GM23338 (cell line): ENCODE measurements around the gene PLA2G6. TPM values are rescaled to one million over a fixed set of nuclear protein-coding genes. Genes with fewer than 3 reads are reported as not detected.
A peak's percentile ranks its signal among the peaks of the same experiment; 100 is the strongest.

Source experiments
- ATAC-seq: fragments of 200-7000 bp; cut with Tn5 transposase; 3 replicates; pipeline ENCODE4 v1.9.1; 2020
- DNase-seq: peaks from one replicate; pipeline ENCODE4 v3.0.0-alpha.2; 2015; ENCODE audit warnings: low spot score
- H2AFZ ChIP-seq: fragments of 200-600 bp; sonication (generic); 2 replicates; pipeline ENCODE4 v1.8.0; 2016; ENCODE audit warnings: antibody characterized with exemption, mild to moderate bottlenecking, moderate library complexity
- H3F3A ChIP-seq: fragments of 200-600 bp; sonication (generic); replicated peaks from 2 replicates; pipeline ENCODE4 v1.8.0; 2017; ENCODE audit warnings: antibody characterized with exemption, mixed run types, low read depth
- H3K27ac ChIP-seq: fragments of 200-600 bp; sonication (generic); 2 replicates; pipeline ENCODE4 v1.6.1; 2016; ENCODE audit warnings: low read depth
- H3K27me3 ChIP-seq: fragments of 200-600 bp; sonication (generic); 2 replicates; pipeline ENCODE4 v1.8.0; 2016; ENCODE audit warnings: mild to moderate bottlenecking, mixed run types, moderate library complexity; ENCODE audit not compliant: insufficient read depth
- H3K36me3 ChIP-seq: fragments of 200-600 bp; sonication (generic); 2 replicates; pipeline ENCODE4 v1.8.0; 2016; ENCODE audit warnings: mild to moderate bottlenecking; ENCODE audit not compliant: insufficient read depth
- H3K4me1 ChIP-seq: fragments of 200-600 bp; sonication (generic); 2 replicates; pipeline ENCODE4 v1.8.0; 2016; ENCODE audit warnings: mild to moderate bottlenecking, moderate library complexity; ENCODE audit not compliant: insufficient read depth
- H3K4me2 ChIP-seq: fragments of 200-600 bp; sonication (generic); 2 replicates; pipeline ENCODE4 v1.7.1; 2017; ENCODE audit warnings: mixed run types
- H3K4me3 ChIP-seq: fragments of 200-600 bp; sonication (generic); 2 replicates; pipeline ENCODE4 v1.6.1; 2016; ENCODE audit warnings: mixed run types
- H3K79me2 ChIP-seq: fragments of 200-600 bp; sonication (generic); replicated peaks from 2 replicates; pipeline ENCODE4 v1.8.0; 2017; ENCODE audit warnings: mild to moderate bottlenecking; ENCODE audit not compliant: insufficient read depth
- H3K9me2 ChIP-seq: fragments of 200-600 bp; sonication (generic); 2 replicates; pipeline ENCODE4 v1.8.0; 2017; ENCODE audit not compliant: insufficient read depth
- H4K20me1 ChIP-seq: fragments of 200-600 bp; sonication (generic); replicated peaks from 2 replicates; pipeline ENCODE4 v1.8.0; 2017; ENCODE audit warnings: mild to moderate bottlenecking; ENCODE audit not compliant: insufficient read depth
- H3K27ac Mint-ChIP-seq: 2 replicates; pipeline ENCODE4 v1.8.0; 2020; ENCODE audit warnings: inconsistent platforms, mild to moderate bottlenecking, moderate library complexity, mixed read lengths
- H3K27me3 Mint-ChIP-seq: 3 replicates; pipeline ENCODE4 v1.8.0; 2022; ENCODE audit warnings: low read depth, mild to moderate bottlenecking, moderate library complexity, mixed read lengths, inconsistent platforms; ENCODE audit not compliant: insufficient read depth, poor library complexity
- H3K36me3 Mint-ChIP-seq: 3 replicates; pipeline ENCODE4 v1.8.0; 2021; ENCODE audit warnings: low read depth, mild to moderate bottlenecking, inconsistent platforms, moderate library complexity, mixed read lengths
- H3K4me1 Mint-ChIP-seq: 3 replicates; pipeline ENCODE4 v1.8.0; 2020; ENCODE audit warnings: mild to moderate bottlenecking, inconsistent platforms, mixed read lengths
- H3K4me3 Mint-ChIP-seq: 3 replicates; pipeline ENCODE4 v1.8.0; 2021; ENCODE audit warnings: moderate library complexity, mild to moderate bottlenecking, inconsistent platforms, mixed read lengths
- H3K9me3 Mint-ChIP-seq: 3 replicates; pipeline ENCODE4 v1.8.0; 2020; ENCODE audit warnings: moderate library complexity, mild to moderate bottlenecking, inconsistent platforms, mixed read lengths
- CREB1 ChIP-seq: fragments of 250-450 bp; sonication (Bioruptor Pico); IDR thresholded peaks from 2 replicates; pipeline ENCODE4 v1.5.0; 2020; ENCODE audit warnings: low read depth, mild to moderate bottlenecking, moderate library complexity
- EZH2phosphoT487 ChIP-seq: fragments of 200-600 bp; sonication (generic); IDR thresholded peaks from one replicate; pipeline ENCODE4 v1.8.1; 2018; ENCODE audit warnings: antibody characterized with exemption; ENCODE audit not compliant: unreplicated experiment
- JUNB ChIP-seq: IDR thresholded peaks from one replicate; pipeline ENCODE4 v1.6.1; 2016; ENCODE audit warnings: antibody characterized with exemption; ENCODE audit not compliant: unreplicated experiment
- POLR2AphosphoS5 ChIP-seq: IDR thresholded peaks from 2 replicates; pipeline ENCODE4 v1.6.1; 2016; ENCODE audit warnings: antibody characterized with exemption, low read depth
- STAT1 ChIP-seq: IDR thresholded peaks from one replicate; pipeline ENCODE4 v1.6.1; 2016; ENCODE audit warnings: antibody characterized with exemption; ENCODE audit not compliant: unreplicated experiment
- ZNF331 ChIP-seq: fragments of 250-450 bp; sonication (Bioruptor Pico); IDR thresholded peaks from 2 replicates; pipeline ENCODE4 v1.5.0; 2020; ENCODE audit warnings: low read depth, mild to moderate bottlenecking, moderate library complexity
- polyA plus RNA-seq: library from polyadenylated mRNA; unstranded; fragments of >200 nt; fragmentation: Nextera tagmentation; extraction: Ambion mirVana; gene quantifications from 2 replicates; pipeline ENCODE4 v1.2.1, GENCODE V29; 2016
- total RNA-seq: library from RNA; depleted of rRNA; stranded (reverse); fragments of >200 nt; shearing (Covaris generic); gene quantifications from 2 replicates; pipeline ENCODE4 v1.2.3, GENCODE V29; 2014
- TF ChIP-seq, protein P1 (sequence below): fragments of 250-450 bp; sonication (Bioruptor Pico); IDR thresholded peaks from 2 replicates; pipeline ENCODE4 v1.5.0; 2020; ENCODE audit warnings: mild to moderate bottlenecking, moderate library complexity
- TF ChIP-seq, protein P2 (sequence below), 2 experiments: fragments of 200-600 bp in 1 of 2; sonication (generic) in 1 of 2; conservative IDR thresholded peaks; 2 replicates each; pipeline versions ENCODE4 v1.5.1 to v1.6.1; 2016 to 2017; ENCODE audit warnings: antibody characterized with exemption in 2 of 2, low read depth in 2 of 2, mild to moderate bottlenecking in 2 of 2, moderate library complexity in 1 of 2
- TF ChIP-seq, protein P3 (sequence below): IDR thresholded peaks from one replicate; pipeline ENCODE4 v1.6.1; 2018; ENCODE audit warnings: antibody characterized with exemption; ENCODE audit not compliant: unreplicated experiment

The PLA2G6 gene
- total and polyA plus RNA-seq, 2 experiments from 2014 or later: 4.5 to 12.6 TPM

DNA sequence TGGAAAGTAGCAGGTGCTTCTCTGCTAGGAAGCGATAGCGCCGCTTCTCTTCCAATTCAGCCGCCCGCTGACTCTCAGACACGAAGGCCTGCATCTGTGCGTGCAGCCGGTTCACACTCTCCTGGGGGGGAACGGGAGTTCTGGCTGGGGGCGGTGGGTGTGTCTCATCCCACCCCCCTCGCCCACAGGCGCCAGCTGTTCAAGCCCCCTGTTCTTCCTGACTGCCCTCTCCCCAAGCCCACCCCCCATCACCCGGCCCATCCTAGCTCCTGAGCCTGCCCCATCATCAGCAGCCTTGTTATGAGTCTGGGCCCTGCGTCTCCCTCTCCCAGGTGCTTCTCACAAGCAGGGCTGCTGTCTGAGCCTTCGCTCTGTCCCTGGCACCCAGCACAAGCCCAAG, 84.6 kb downstream of the PLA2G6 start (continued):
- TF ChIP-seq, protein P1, sequence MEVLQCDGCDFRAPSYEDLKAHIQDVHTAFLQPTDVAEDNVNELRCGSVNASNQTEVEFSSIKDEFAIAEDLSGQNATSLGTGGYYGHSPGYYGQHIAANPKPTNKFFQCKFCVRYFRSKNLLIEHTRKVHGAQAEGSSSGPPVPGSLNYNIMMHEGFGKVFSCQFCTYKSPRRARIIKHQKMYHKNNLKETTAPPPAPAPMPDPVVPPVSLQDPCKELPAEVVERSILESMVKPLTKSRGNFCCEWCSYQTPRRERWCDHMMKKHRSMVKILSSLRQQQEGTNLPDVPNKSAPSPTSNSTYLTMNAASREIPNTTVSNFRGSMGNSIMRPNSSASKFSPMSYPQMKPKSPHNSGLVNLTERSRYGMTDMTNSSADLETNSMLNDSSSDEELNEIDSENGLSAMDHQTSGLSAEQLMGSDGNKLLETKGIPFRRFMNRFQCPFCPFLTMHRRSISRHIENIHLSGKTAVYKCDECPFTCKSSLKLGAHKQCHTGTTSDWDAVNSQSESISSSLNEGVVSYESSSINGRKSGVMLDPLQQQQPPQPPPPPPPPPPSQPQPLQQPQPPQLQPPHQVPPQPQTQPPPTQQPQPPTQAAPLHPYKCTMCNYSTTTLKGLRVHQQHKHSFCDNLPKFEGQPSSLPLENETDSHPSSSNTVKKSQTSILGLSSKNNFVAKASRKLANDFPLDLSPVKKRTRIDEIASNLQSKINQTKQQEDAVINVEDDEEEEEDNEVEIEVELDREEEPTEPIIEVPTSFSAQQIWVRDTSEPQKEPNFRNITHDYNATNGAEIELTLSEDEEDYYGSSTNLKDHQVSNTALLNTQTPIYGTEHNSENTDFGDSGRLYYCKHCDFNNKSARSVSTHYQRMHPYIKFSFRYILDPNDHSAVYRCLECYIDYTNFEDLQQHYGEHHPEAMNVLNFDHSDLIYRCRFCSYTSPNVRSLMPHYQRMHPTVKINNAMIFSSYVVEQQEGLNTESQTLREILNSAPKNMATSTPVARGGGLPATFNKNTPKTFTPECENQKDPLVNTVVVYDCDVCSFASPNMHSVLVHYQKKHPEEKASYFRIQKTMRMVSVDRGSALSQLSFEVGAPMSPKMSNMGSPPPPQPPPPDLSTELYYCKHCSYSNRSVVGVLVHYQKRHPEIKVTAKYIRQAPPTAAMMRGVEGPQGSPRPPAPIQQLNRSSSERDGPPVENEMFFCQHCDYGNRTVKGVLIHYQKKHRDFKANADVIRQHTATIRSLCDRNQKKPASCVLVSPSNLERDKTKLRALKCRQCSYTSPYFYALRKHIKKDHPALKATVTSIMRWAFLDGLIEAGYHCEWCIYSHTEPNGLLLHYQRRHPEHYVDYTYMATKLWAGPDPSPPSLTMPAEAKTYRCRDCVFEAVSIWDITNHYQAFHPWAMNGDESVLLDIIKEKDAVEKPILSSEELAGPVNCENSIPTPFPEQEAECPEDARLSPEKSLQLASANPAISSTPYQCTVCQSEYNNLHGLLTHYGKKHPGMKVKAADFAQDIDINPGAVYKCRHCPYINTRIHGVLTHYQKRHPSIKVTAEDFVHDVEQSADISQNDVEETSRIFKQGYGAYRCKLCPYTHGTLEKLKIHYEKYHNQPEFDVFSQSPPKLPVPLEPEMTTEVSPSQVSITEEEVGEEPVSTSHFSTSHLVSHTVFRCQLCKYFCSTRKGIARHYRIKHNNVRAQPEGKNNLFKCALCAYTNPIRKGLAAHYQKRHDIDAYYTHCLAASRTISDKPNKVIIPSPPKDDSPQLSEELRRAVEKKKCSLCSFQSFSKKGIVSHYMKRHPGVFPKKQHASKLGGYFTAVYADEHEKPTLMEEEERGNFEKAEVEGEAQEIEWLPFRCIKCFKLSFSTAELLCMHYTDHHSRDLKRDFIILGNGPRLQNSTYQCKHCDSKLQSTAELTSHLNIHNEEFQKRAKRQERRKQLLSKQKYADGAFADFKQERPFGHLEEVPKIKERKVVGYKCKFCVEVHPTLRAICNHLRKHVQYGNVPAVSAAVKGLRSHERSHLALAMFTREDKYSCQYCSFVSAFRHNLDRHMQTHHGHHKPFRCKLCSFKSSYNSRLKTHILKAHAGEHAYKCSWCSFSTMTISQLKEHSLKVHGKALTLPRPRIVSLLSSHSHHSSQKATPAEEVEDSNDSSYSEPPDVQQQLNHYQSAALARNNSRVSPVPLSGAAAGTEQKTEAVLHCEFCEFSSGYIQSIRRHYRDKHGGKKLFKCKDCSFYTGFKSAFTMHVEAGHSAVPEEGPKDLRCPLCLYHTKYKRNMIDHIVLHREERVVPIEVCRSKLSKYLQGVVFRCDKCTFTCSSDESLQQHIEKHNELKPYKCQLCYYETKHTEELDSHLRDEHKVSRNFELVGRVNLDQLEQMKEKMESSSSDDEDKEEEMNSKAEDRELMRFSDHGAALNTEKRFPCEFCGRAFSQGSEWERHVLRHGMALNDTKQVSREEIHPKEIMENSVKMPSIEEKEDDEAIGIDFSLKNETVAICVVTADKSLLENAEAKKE: no peak
- TF ChIP-seq JUNB: no peak

DNA sequence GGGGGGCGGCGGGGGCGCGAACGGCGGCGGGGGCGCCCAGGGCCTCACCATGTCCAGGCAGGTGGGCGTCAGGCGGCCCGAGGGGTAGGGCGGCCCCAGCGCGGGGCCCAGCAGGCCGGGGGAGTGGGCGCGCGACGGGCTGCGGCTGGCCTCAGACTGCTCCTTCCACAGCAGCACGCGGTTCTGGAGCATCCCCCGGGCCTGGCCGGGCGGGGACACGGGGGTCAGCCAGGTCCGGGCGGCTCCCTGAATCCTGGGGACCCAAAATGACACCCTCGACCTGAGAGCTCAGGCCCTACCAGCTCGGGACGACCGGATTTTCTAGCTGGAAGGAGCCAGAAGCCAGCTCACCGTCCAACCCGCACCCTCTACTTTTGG, 92.2 kb downstream of the PLA2G6 start:
- Histone ChIP-seq H4K20me1 (no peaks in the 10 kb centered on the region), H3K27ac (no peak overlapping the region), H2AFZ (peak overlapping the region; percentile 87), H3F3A (0 out of 2 replicates have a peak, but pooled peaks cover 5% of the 10 kb centered on the region), H3K27me3 (peaks cover 7% of the 10 kb centered on the region), H3K4me3 (peak overlapping the region; percentile 58), H3K4me1 (peaks cover 11% of the 10 kb centered on the region; the same call in 1 of the 2 replicates), H3K79me2 (no peaks in the 10 kb centered on the region; the same call in 1 of the 2 replicates), H3K9me2 (no peaks in the 10 kb centered on the region), H3K36me3 (no peaks in the 10 kb centered on the region), H3K4me2 (peak overlapping the region; percentile 83)
- H3K4me3 Mint-ChIP-seq: peak overlapping the region; percentile 47; the same call in 2 of the 3 replicates
- no peak for DNase-seq
- ATAC-seq: peak; percentile 43
- no peak overlapping the region for H3K27ac Mint-ChIP-seq
- H3K27me3 Mint-ChIP-seq: peaks cover 14% of the 10 kb centered on the region
- peaks cover 9% of the 10 kb centered on the region; the same call in 2 of the 3 replicates for H3K4me1 Mint-ChIP-seq
- H3K9me3 Mint-ChIP-seq: no peaks in the 10 kb centered on the region
- H3K36me3 Mint-ChIP-seq: peaks cover 2% of the 10 kb centered on the region; the same call in 2 of the 3 replicates
- TF ChIP-seq POLR2AphosphoS5 (no peak), CREB1 (CRISPR knock-in tag) (no peak), ZNF331 (CRISPR knock-in tag) (no peak), JUNB (no peak), STAT1 (no peak), EZH2phosphoT487 (no peak)
- TF ChIP-seq, protein P2, sequence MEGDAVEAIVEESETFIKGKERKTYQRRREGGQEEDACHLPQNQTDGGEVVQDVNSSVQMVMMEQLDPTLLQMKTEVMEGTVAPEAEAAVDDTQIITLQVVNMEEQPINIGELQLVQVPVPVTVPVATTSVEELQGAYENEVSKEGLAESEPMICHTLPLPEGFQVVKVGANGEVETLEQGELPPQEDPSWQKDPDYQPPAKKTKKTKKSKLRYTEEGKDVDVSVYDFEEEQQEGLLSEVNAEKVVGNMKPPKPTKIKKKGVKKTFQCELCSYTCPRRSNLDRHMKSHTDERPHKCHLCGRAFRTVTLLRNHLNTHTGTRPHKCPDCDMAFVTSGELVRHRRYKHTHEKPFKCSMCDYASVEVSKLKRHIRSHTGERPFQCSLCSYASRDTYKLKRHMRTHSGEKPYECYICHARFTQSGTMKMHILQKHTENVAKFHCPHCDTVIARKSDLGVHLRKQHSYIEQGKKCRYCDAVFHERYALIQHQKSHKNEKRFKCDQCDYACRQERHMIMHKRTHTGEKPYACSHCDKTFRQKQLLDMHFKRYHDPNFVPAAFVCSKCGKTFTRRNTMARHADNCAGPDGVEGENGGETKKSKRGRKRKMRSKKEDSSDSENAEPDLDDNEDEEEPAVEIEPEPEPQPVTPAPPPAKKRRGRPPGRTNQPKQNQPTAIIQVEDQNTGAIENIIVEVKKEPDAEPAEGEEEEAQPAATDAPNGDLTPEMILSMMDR (conservative IDR thresholded peaks at IDR 0.05; ENCODE audit: low read depth in 2 of 2): no peak
- TF ChIP-seq, protein P3, sequence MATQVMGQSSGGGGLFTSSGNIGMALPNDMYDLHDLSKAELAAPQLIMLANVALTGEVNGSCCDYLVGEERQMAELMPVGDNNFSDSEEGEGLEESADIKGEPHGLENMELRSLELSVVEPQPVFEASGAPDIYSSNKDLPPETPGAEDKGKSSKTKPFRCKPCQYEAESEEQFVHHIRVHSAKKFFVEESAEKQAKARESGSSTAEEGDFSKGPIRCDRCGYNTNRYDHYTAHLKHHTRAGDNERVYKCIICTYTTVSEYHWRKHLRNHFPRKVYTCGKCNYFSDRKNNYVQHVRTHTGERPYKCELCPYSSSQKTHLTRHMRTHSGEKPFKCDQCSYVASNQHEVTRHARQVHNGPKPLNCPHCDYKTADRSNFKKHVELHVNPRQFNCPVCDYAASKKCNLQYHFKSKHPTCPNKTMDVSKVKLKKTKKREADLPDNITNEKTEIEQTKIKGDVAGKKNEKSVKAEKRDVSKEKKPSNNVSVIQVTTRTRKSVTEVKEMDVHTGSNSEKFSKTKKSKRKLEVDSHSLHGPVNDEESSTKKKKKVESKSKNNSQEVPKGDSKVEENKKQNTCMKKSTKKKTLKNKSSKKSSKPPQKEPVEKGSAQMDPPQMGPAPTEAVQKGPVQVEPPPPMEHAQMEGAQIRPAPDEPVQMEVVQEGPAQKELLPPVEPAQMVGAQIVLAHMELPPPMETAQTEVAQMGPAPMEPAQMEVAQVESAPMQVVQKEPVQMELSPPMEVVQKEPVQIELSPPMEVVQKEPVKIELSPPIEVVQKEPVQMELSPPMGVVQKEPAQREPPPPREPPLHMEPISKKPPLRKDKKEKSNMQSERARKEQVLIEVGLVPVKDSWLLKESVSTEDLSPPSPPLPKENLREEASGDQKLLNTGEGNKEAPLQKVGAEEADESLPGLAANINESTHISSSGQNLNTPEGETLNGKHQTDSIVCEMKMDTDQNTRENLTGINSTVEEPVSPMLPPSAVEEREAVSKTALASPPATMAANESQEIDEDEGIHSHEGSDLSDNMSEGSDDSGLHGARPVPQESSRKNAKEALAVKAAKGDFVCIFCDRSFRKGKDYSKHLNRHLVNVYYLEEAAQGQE: no peak
